K562 (cell line): ENCODE measurements around the gene CERS2. TPM values are rescaled to one million over a fixed set of nuclear protein-coding genes. Genes with fewer than 3 reads are reported as not detected.
A peak's percentile ranks its signal among the peaks of the same experiment; 100 is the strongest.

Source experiments
- ATAC-seq: fragments of 200-7000 bp; cut with Tn5 transposase; 3 replicates; pipeline ENCODE4 v1.9.1; 2020; ENCODE audit warnings: moderate library complexity
- Bru-seq: library from RNA; stranded (reverse); fragments of 400-500 nt; gene quantifications from one replicate; lab custom pipeline; 2021; lab: Mats Ljungman, UMichigan
- BruChase-seq, 2 experiments: library from RNA; stranded (reverse); fragments of 400-500 nt; gene quantifications; one replicate each; lab custom pipeline; 2021; lab: Mats Ljungman, UMichigan
- BruUV-seq: library from RNA; stranded (reverse); fragments of 400-500 nt; replicated peaks from 2 replicates; lab custom pipeline; 2021; lab: Mats Ljungman, UMichigan
- CTCF ChIA-PET: fragments of 300-600 bp; formaldehyde crosslinking; extraction: SDS; loops from one replicate; lab custom pipeline; 2021; ENCODE audit warnings: low intra/inter-chr PET ratio; lab: Yijun Ruan, JAX
- POLR2A ChIA-PET: fragments of 300-600, 350-650 bp; sonication (Branson Sonifier 250); formaldehyde crosslinking; extraction: SDS; loops from one replicate; lab custom pipeline; 2021; ENCODE audit warnings: antibody characterized with exemption, inconsistent platforms; lab: Yijun Ruan, JAX
- DNase-seq, 4 experiments: peaks; one replicate each; pipeline versions ENCODE4 v3.0.0 to v3.0.0-alpha.2; 2011 to 2018; ENCODE audit warnings: low spot score in 3 of 4, mixed read lengths in 3 of 4; ENCODE audit errors: extremely low read depth in 1 of 4
- FAIRE-seq: peaks from 2 replicates; lab custom pipeline; 2011; peaks lifted over from hg19 to GRCh38; lab: Jason Lieb, UNC
- H2AFZ ChIP-seq: 2 replicates; pipeline ENCODE4 v1.6.0; 2011; ENCODE audit warnings: low read depth, low read length, control low read depth, inconsistent platforms
- H3K27ac ChIP-seq: fragments of 200-600 bp; 3 replicates; pipeline ENCODE4 v1.8.0; 2011; ENCODE audit warnings: low read depth, mild to moderate bottlenecking, control low read depth, inconsistent platforms, low read length, moderate library complexity, mixed read lengths; ENCODE audit errors: extremely low read depth
- H3K27me3 ChIP-seq, 2 experiments: fragments of 300-600 bp in 1 of 2; 2 replicates in 1 of 2; 3 replicates in 1 of 2; pipeline versions ENCODE4 v1.6.0 to v1.8.0; 2011; ENCODE audit warnings: inconsistent platforms in 2 of 2, low read length in 2 of 2, mild to moderate bottlenecking in 1 of 2, mixed read lengths in 1 of 2, moderate library complexity in 1 of 2; ENCODE audit not compliant: control insufficient read depth in 2 of 2, insufficient read depth in 2 of 2
- H3K36me3 ChIP-seq: fragments of 300-600 bp; 3 replicates; pipeline ENCODE4 v1.8.0; 2011; ENCODE audit warnings: mild to moderate bottlenecking, low read length, inconsistent platforms; ENCODE audit not compliant: control insufficient read depth, insufficient read depth
- H3K4me1 ChIP-seq, 2 experiments: fragments of 200-600 bp in 1 of 2; replicated peaks in 1 of 2; 2 replicates in 1 of 2; 3 replicates in 1 of 2; pipeline versions ENCODE4 v1.5.1 to v1.8.0; 2011; ENCODE audit warnings: inconsistent platforms in 2 of 2, low read length in 2 of 2, mild to moderate bottlenecking in 1 of 2, mixed read lengths in 1 of 2, moderate library complexity in 1 of 2; ENCODE audit not compliant: control insufficient read depth in 2 of 2, insufficient read depth in 2 of 2
- H3K4me2 ChIP-seq: 2 replicates; pipeline ENCODE4 v1.6.1; 2011; ENCODE audit warnings: low read length, control low read depth, inconsistent platforms, mixed read lengths; ENCODE audit not compliant: insufficient read depth
- H3K4me3 ChIP-seq: fragments of 200-600 bp; sonication (generic), shearing (Covaris generic); 2 replicates; pipeline ENCODE4 v1.5.1; 2016; ENCODE audit warnings: control low read depth, inconsistent platforms
- H3K79me2 ChIP-seq: fragments of 200-600 bp; 3 replicates; pipeline ENCODE4 v1.8.0; 2011; ENCODE audit warnings: low read length, inconsistent platforms; ENCODE audit not compliant: control insufficient read depth, insufficient read depth
- H3K9ac ChIP-seq, 2 experiments: 2 replicates each; pipeline versions ENCODE4 v1.6.0 to v1.6.1; 2011; ENCODE audit warnings: low read depth in 2 of 2, low read length in 2 of 2, control low read depth in 1 of 2, inconsistent platforms in 1 of 2, mild to moderate bottlenecking in 1 of 2, mixed read lengths in 1 of 2; ENCODE audit not compliant: insufficient read depth in 1 of 2
- H3K9me1 ChIP-seq: one replicate; pipeline ENCODE4 v1.6.0; 2011; ENCODE audit warnings: inconsistent platforms, mild to moderate bottlenecking, low read length, moderate library complexity; ENCODE audit not compliant: control insufficient read depth, insufficient read depth
- H3K9me3 ChIP-seq: replicated peaks from 2 replicates; pipeline ENCODE4 v1.5.1; 2011; ENCODE audit warnings: low read depth, low read length, inconsistent platforms; ENCODE audit not compliant: control insufficient read depth, insufficient read depth
- H4K20me1 ChIP-seq: replicated peaks from 2 replicates; pipeline ENCODE4 v1.6.1; 2011; ENCODE audit warnings: low read length, inconsistent platforms, mixed read lengths; ENCODE audit not compliant: control insufficient read depth, insufficient read depth
- BRF1 ChIP-seq: IDR thresholded peaks from 3 replicates; pipeline ENCODE4 v1.6.1; 2011; ENCODE audit warnings: borderline replicate concordance, mild to moderate bottlenecking; ENCODE audit not compliant: insufficient read length; ENCODE audit errors: extremely low read depth
- E4F1 ChIP-seq: fragments of 250-450 bp; sonication (Bioruptor Pico); IDR thresholded peaks from 2 replicates; pipeline ENCODE4 v1.5.0; 2021; ENCODE audit warnings: mild to moderate bottlenecking, borderline replicate concordance
- ILF3 ChIP-seq: fragments of 450-650 bp; IDR thresholded peaks from 2 replicates; pipeline ENCODE4 v1.6.1; 2018; ENCODE audit warnings: antibody characterized with exemption, mild to moderate bottlenecking, moderate library complexity, borderline replicate concordance
- POLR2G ChIP-seq: fragments of 200-400 bp; formaldehyde crosslinking; IDR thresholded peaks from 2 replicates; pipeline ENCODE4 v1.6.1; 2017; ENCODE audit warnings: low read depth, mild to moderate bottlenecking, antibody characterized with exemption, low read length, moderate library complexity
- POU5F1 ChIP-seq: fragments of 150-350 bp; IDR thresholded peaks from 2 replicates; pipeline ENCODE4 v1.6.1; 2014; ENCODE audit warnings: borderline replicate concordance, low read length, low read depth, mild to moderate bottlenecking; ENCODE audit not compliant: partially characterized antibody
- PRPF4 ChIP-seq: fragments of 200-400 bp; formaldehyde crosslinking; IDR thresholded peaks from one replicate; pipeline ENCODE4 v1.6.1; 2017; ENCODE audit warnings: low read length, low read depth, mild to moderate bottlenecking; ENCODE audit not compliant: insufficient read depth, poor library complexity, severe bottlenecking
- RFX1 ChIP-seq: fragments of 450-650 bp; IDR thresholded peaks from 2 replicates; pipeline ENCODE4 v1.6.1; 2016; ENCODE audit warnings: mild to moderate bottlenecking, moderate library complexity
- YY1 ChIP-seq, 3 experiments: IDR thresholded peaks; 2 replicates each; pipeline ENCODE4 v1.6.1; 2011; ENCODE audit warnings: low read length in 2 of 3, mild to moderate bottlenecking in 2 of 3, moderate library complexity in 2 of 3, borderline replicate concordance in 1 of 3, control low read depth in 1 of 3, low read depth in 1 of 3; ENCODE audit not compliant: insufficient read depth in 3 of 3, insufficient replicate concordance in 2 of 3, control insufficient read depth in 1 of 3, insufficient read length in 1 of 3; ENCODE audit errors: extremely low read depth in 1 of 3
- ZBTB1 ChIP-seq: sonication (generic); formaldehyde crosslinking; IDR thresholded peaks from 2 replicates; pipeline ENCODE4 v1.8.1; 2023; ENCODE audit warnings: missing genetic modification reagents, low read depth, mild to moderate bottlenecking, borderline replicate concordance
- ZNF780A ChIP-seq: fragments of 250-450 bp; sonication (Bioruptor Pico); IDR thresholded peaks from 2 replicates; pipeline ENCODE4 v1.5.0; 2021; ENCODE audit warnings: mild to moderate bottlenecking
- WGBS: fragments of 100-300 bp; shearing (Covaris generic); methylation state at CpG from one replicate; pipeline ENCODE4 v1.1.6; 2016; ENCODE audit warnings: low coverage, mixed read lengths; ENCODE audit not compliant: insufficient coverage; ENCODE audit errors: missing lambda C conversion rate; 5-methylcytosine and 5-hydroxymethylcytosine counted together
- in situ Hi-C: fragments of 300-500 bp; cut with MboI; formaldehyde crosslinking; loops from 4 replicates; pipeline ENCODE4 v1.15.0; 2018; ENCODE audit warnings: inconsistent platforms, mixed read lengths
- intact Hi-C: fragments of 100-400 bp; cut with micrococcal nuclease; formaldehyde crosslinking; loops from 2 replicates; pipeline ENCODE4 v1.14.2; 2022
- long read RNA-seq, 3 experiments: library from polyadenylated mRNA in 2 of 3; library from RNA in 1 of 3; unstranded in 2 of 3; stranded (forward) in 1 of 3; transcript quantifications; one replicate each; pipeline ENCODE4 v2.0.0, GENCODE V29; 2019 to 2022
- polyA minus RNA-seq, 3 experiments: library from RNA; depleted of rRNA, polyadenylated mRNA; stranded (reverse); fragments of >200 nt; gene quantifications; 2 replicates each; pipeline ENCODE4 v1.2.3, GENCODE V29; 2011
- polyA plus RNA-seq, 8 experiments: library from polyadenylated mRNA; depleted of rRNA in 4 of 8; stranded (reverse) in 5 of 8; unstranded in 3 of 8; fragments of >200 nt; fragmentation: Nextera tagmentation in 2 of 8; fragmentation: Illumina TruSeq in 1 of 8; extraction: Ambion mirVana in 2 of 8; extraction: Trizol in 1 of 8; gene quantifications; 2 replicates each; pipeline versions ENCODE4 v1.2.1 to v1.2.3, GENCODE V29; 2011 to 2014; ENCODE audit warnings: inconsistent platforms in 1 of 8, missing spikeins in 1 of 8
- total RNA-seq, 7 experiments: library from RNA; depleted of rRNA in 6 of 7; stranded (reverse); fragments of >200 nt in 6 of 7; fragmentation: Illumina TruSeq in 2 of 7; extraction: Trizol in 2 of 7; gene quantifications; 2 replicates each; pipeline versions ENCODE4 v1.2.1 to v1.2.3, GENCODE V29; 2011 to 2021; ENCODE audit warnings: low replicate concordance in 1 of 7

Gene CERS2
- 248 and 437 TPM in 2 replicates for total RNA-seq (2011; cell fraction: chromatin; rRNA removed; ENCODE audit: low replicate concordance)
- 367 and 410 TPM in 2 replicates for total RNA-seq (2011; cell fraction: nucleolus; rRNA removed)
- 413 and 472 TPM in 2 replicates for total RNA-seq (2011; cell fraction: nucleoplasm; rRNA removed)
- total RNA-seq (2014; rRNA removed), result 103 and 124 TPM in 2 replicates
- total RNA-seq (2014; rRNA removed; fragmentation: Illumina TruSeq; extraction: Trizol), result 147 and 163 TPM in 2 replicates
- total RNA-seq (2015; rRNA removed; fragmentation: Illumina TruSeq; extraction: Trizol), result 127 and 129 TPM in 2 replicates
- 233 and 235 TPM in 2 replicates for total RNA-seq (2021)
- polyA plus RNA-seq (2011; rRNA removed), result 170 and 234 TPM in 2 replicates
- 171 and 248 TPM in 2 replicates for polyA plus RNA-seq (2011; cell fraction: cytosol; rRNA removed)
- 320 and 498 TPM in 2 replicates for polyA plus RNA-seq (2011; cell fraction: nucleus; rRNA removed)
- polyA plus RNA-seq (2012), result 121 and 218 TPM in 2 replicates
- 272 and 295 TPM in 2 replicates for polyA plus RNA-seq (2014; fragmentation: Illumina TruSeq; extraction: Trizol)
- 10 to 100 TPM; 23.4 to 30.0 TPM for polyA plus RNA-seq (2014; fragmentation: Nextera tagmentation; extraction: Ambion mirVana)
- polyA plus RNA-seq (2014; rRNA removed), result 132 and 136 TPM in 2 replicates
- 208 and 219 TPM in 2 replicates for polyA minus RNA-seq (2011; rRNA and poly(A)+ RNA removed)
- polyA minus RNA-seq (2011; cell fraction: cytosol; rRNA and poly(A)+ RNA removed), result 96.4 and 123 TPM in 2 replicates
- 53.7 and 99.9 TPM in 2 replicates for polyA minus RNA-seq (2011; cell fraction: nucleus; rRNA and poly(A)+ RNA removed)
- percentile 88 among the genes with signal in this experiment for Bru-seq, nascent RNA
- percentile 85 among the genes with signal in this experiment for BruChase-seq, experiment 1, labeled RNA remaining after a 2-hour chase
- BruChase-seq, experiment 2, labeled RNA remaining after a 6-hour chase, result percentile 90 among the genes with signal in this experiment
- long read RNA-seq, experiment 1, transcript CERS2-205 (11 exons, 2,505 nt), result major isoform, 288 of 480 reads
- long read RNA-seq, experiment 1, transcript CERS2-201 (11 exons, 2,544 nt), result minor isoform, 24 of 480 reads
- long read RNA-seq, experiment 1, partial matches to known transcripts, result 44 of 480 reads
- long read RNA-seq, experiment 1, other reads (novel, unspliced or antisense), result 124 of 480 reads
- long read RNA-seq, experiment 2, transcript CERS2-205 (11 exons, 2,505 nt), result major isoform, 170 of 299 reads
- long read RNA-seq, experiment 2, transcript CERS2-201 (11 exons, 2,544 nt), result minor isoform, 9 of 299 reads
- long read RNA-seq, experiment 2, partial matches to known transcripts, result 76 of 299 reads
- long read RNA-seq, experiment 2, other reads (novel, unspliced or antisense), result 42 of 299 reads
- long read RNA-seq, experiment 3, transcript CERS2-205 (11 exons, 2,505 nt), result major isoform, 15 of 49 reads
- long read RNA-seq, experiment 3, partial matches to known transcripts, result 7 of 49 reads
- long read RNA-seq, experiment 3, other reads (novel, unspliced or antisense), result 24 of 49 reads

GRCh38 chr1:150974580-150975478 lies at the start of gene CERS2:
TSS of gene CERS2 (minus strand) at chr1:150974835. CDS start at chr1:150969090, 5,745 bp downstream.
- Histone ChIP-seq H3K27ac (peak within 1 kb of the TSS; percentile 95), H3K9me1 (peaks cover 5% of the 10 kb centered on the region), H3K36me3 (peaks cover 30% of the 10 kb centered on the region; the same call in 2 of the 3 replicates), H3K27me3 (no peaks in the 10 kb centered on the region), H3K9ac (peak within 1 kb of the TSS; percentile 88 to 98), H3K4me2 (peak within 1 kb of the TSS; percentile 93), H3K4me3 (peak within 1 kb of the TSS; percentile 63), H2AFZ (peak within 1 kb of the TSS; percentile 65; the same call in 1 of the 2 replicates), H3K79me2 (peaks cover 71% of the 10 kb centered on the region), H3K9me3 (no peaks in the 10 kb centered on the region), H3K4me1 (peaks cover 58 to 70% of the 10 kb centered on the region in 2 experiments), H4K20me1 (peaks cover 30% of the 10 kb centered on the region)
- intact Hi-C loops (loop anchor here (5.0 to 10.0 kb wide), 3 partner anchors 360 to 428 kb away; partner anchors contain the start of gene ADAMTSL4), in situ Hi-C loops (no loop called here)
- ChIA-PET POLR2A (interaction anchor here (0.6 to 4.3 kb wide), 9 partner anchors 10 to 429 kb away, joined by 3 to 58 read pairs (median 5); partner anchors contain the start of genes MCL1 and MINDY1), CTCF (no interaction called here)
- no TSS peak for BruUV-seq
- peak; percentile 83 to 87 (median 86) for DNase-seq
- under 1% methylated on average over 27 of the region's 106 CpGs for WGBS
- no peak for FAIRE-seq
- ATAC-seq, result peak; percentile 61
- TF ChIP-seq YY1 (IDR thresholded peaks at IDR 0.05; ENCODE audit: borderline replicate concordance in 1 of 3, control insufficient read depth in 1 of 3, extremely low read depth in 1 of 3, insufficient read depth in 3 of 3, insufficient read length in 1 of 3, insufficient replicate concordance in 2 of 3, low read depth in 1 of 3, low read length in 2 of 3) (peak in 1 of 3 experiments; percentile 42), RFX1 (no peak), BRF1 (no peak), E4F1 (CRISPR knock-in tag) (no peak), ZBTB1 (CRISPR knock-in tag) (peak; percentile 91), ZNF780A (CRISPR knock-in tag) (no peak), POLR2G (peak; percentile 83), ILF3 (no peak), PRPF4 (no peak), POU5F1 (no peak)
